Measurements from ENCODE around the gene STXBP4. TPM values are rescaled to one million over a fixed set of nuclear protein-coding genes. Genes with fewer than 3 reads are reported as not detected.

STXBP4 gene
- total RNA-seq, 1 experiment from 2014 or later: 16.5 TPM

GRCh38 chr17:54941285-54941684 lies 27.3 kb upstream of the STXBP4 start:
- no peaks in the 10 kb centered on the region for H3K9me3 ChIP-seq (ENCODE audit: control insufficient read depth, low read depth, low read length)
- WGBS (ENCODE audit: extremely low coverage, insufficient read length, low lambda C conversion rate): no CpG with 5 or more reads among the region's 1 CpG
- no peaks in the 10 kb centered on the region for H3K4me1 Mint-ChIP-seq
- H2AK5ac ChIP-seq (ENCODE audit: insufficient read length, low read length): no peak overlapping the region
- no peak overlapping the region for H3K27ac ChIP-seq (ENCODE audit: insufficient read length, low read depth, low read length)
- H3K27me3 ChIP-seq (ENCODE audit: insufficient read depth, low read length): no peaks in the 10 kb centered on the region
- TF ChIP-seq CTCF (conservative IDR thresholded peaks at IDR 0.05): no peak
- no peaks in the 10 kb centered on the region for H3K4me1 ChIP-seq (ENCODE audit: insufficient read depth, low read length)
- H4K20me1 ChIP-seq (ENCODE audit: control insufficient read depth, insufficient read depth, insufficient read length): no peaks in the 10 kb centered on the region
- H2BK20ac ChIP-seq (ENCODE audit: low read depth, low read length, poor library complexity, severe bottlenecking): no peak overlapping the region
- no peak overlapping the region for H3K23ac ChIP-seq (ENCODE audit: insufficient read length, low read depth, low read length)
- no peak overlapping the region for H3K27ac Mint-ChIP-seq
- H3K56ac ChIP-seq (ENCODE audit: insufficient read length, low read depth, low read length): no peak overlapping the region
- H2BK15ac ChIP-seq (ENCODE audit: low read depth, low read length): no peak overlapping the region
- no peak overlapping the region for H3K4me3 Mint-ChIP-seq
- H4K8ac ChIP-seq (replicated peaks; ENCODE audit: insufficient read length, low read depth, low read length): no peak overlapping the region
- no peak overlapping the region for H2BK12ac ChIP-seq (ENCODE audit: insufficient read length, low read depth, low read length)
- H3K79me2 ChIP-seq (ENCODE audit: insufficient read depth, low read length): no peaks in the 10 kb centered on the region
- no peaks in the 10 kb centered on the region for H3K23me2 ChIP-seq (ENCODE audit: insufficient read length, low read depth, low read length, poor library complexity, severe bottlenecking)
- no peaks in the 10 kb centered on the region for H3K27me3 Mint-ChIP-seq (ENCODE audit: low read depth)
- H2AFZ ChIP-seq (ENCODE audit: low read length): no peak overlapping the region
- no peaks in the 10 kb centered on the region for H3K79me1 ChIP-seq (ENCODE audit: insufficient read depth, low read depth, low read length, poor library complexity, severe bottlenecking)
- H3K4me2 ChIP-seq (ENCODE audit: insufficient read depth, insufficient read length, low read length): no peak overlapping the region
- no peak overlapping the region for H2BK5ac ChIP-seq (ENCODE audit: insufficient read length, low read length)
- peaks cover 27 to 60% (median 46%) of the 10 kb centered on the region in 3 experiments; a peak in 6 of 7 replicates for H3K36me3 Mint-ChIP-seq (ENCODE audit: insufficient read depth in 1 of 3, low read depth in 3 of 3)
- no peak overlapping the region for H3K18ac ChIP-seq (ENCODE audit: insufficient read length, low read depth, low read length)
- no peak overlapping the region for H3T11ph ChIP-seq (ENCODE audit: low read length)
- H4K5ac ChIP-seq (ENCODE audit: insufficient read length, low read depth, low read length): no peak overlapping the region
- no peak overlapping the region for H2BK120ac ChIP-seq (ENCODE audit: low read depth, low read length, poor library complexity, severe bottlenecking)
- H4K91ac ChIP-seq (ENCODE audit: insufficient read length, low read depth, low read length): no peak overlapping the region
- no peak overlapping the region for H3K14ac ChIP-seq (ENCODE audit: insufficient read depth, low read length)
- H3K9me3 Mint-ChIP-seq: no peaks in the 10 kb centered on the region
- H3K9ac ChIP-seq (ENCODE audit: extremely low read depth, insufficient read length, low read length): no peak overlapping the region
- no peak overlapping the region for H3K4ac ChIP-seq (ENCODE audit: low read depth, low read length)
- no peak for DNase-seq

All from H9 (cell line).